SU-DHL-6 (cell line): Measurements from ENCODE around the gene CLEC9A.

Experiments
- H2AFZ ChIP-seq: fragments of 200-600 bp; sonication (generic); 2 replicates; pipeline ENCODE4 v1.6.1; 2014; ENCODE audit warnings: low read depth, mild to moderate bottlenecking, moderate library complexity, mixed read lengths, antibody characterized with exemption, low read length; ENCODE audit not compliant: severe bottlenecking
- H3F3A ChIP-seq: fragments of 200-600 bp; shearing (Covaris generic); 2 replicates; pipeline ENCODE4 v1.6.0; 2016; ENCODE audit warnings: antibody characterized with exemption, mild to moderate bottlenecking; ENCODE audit not compliant: insufficient read depth
- H3K27ac ChIP-seq: fragments of 200-600 bp; sonication (generic); 2 replicates; pipeline ENCODE4 v1.5.1; 2016; ENCODE audit warnings: low read depth, mild to moderate bottlenecking, low read length, moderate library complexity, mixed read lengths
- H3K27me3 ChIP-seq: fragments of 200-600 bp; sonication (generic), shearing (Covaris generic); 2 replicates; pipeline ENCODE4 v1.6.0; 2014; ENCODE audit warnings: mild to moderate bottlenecking, low read length
- H3K36me3 ChIP-seq: fragments of 200-600 bp; sonication (generic); 2 replicates; pipeline ENCODE4 v1.6.1; 2014; ENCODE audit warnings: mild to moderate bottlenecking, low read length, mixed read lengths
- H3K4me2 ChIP-seq: fragments of 300-600, 200-600 bp; shearing (Covaris generic), sonication (generic); 2 replicates; pipeline ENCODE4 v1.6.0; 2014; ENCODE audit warnings: low read length, low read depth, mild to moderate bottlenecking; ENCODE audit not compliant: poor library complexity, severe bottlenecking
- H3K4me3 ChIP-seq: fragments of 200-600 bp; sonication (generic); 2 replicates; pipeline ENCODE4 v1.5.1; 2014; ENCODE audit warnings: antibody characterized with exemption, low read length, mild to moderate bottlenecking, mixed read lengths; ENCODE audit not compliant: insufficient read depth, poor library complexity, severe bottlenecking
- H3K79me2 ChIP-seq: fragments of 200-600 bp; sonication (generic); 2 replicates; pipeline ENCODE4 v1.6.1; 2014; ENCODE audit warnings: mild to moderate bottlenecking, low read length, moderate library complexity; ENCODE audit not compliant: insufficient read depth
- H3K9ac ChIP-seq: fragments of 200-600 bp; sonication (generic); 2 replicates; pipeline ENCODE4 v1.7.0; 2014; ENCODE audit warnings: mild to moderate bottlenecking, low read length
- H3K9me2 ChIP-seq: fragments of 200-600 bp; sonication (generic); replicated peaks from 2 replicates; pipeline ENCODE4 v1.6.1; 2014; ENCODE audit warnings: low read length; ENCODE audit not compliant: insufficient read depth
- H3K9me3 ChIP-seq: fragments of 200-600 bp; sonication (generic); 2 replicates; pipeline ENCODE4 v1.6.1; 2014; ENCODE audit warnings: low read length, mixed read lengths; ENCODE audit not compliant: insufficient read depth
- H4K20me1 ChIP-seq: fragments of 200-600 bp; sonication (generic); 2 replicates; pipeline ENCODE4 v1.6.1; 2014; ENCODE audit warnings: low read depth, mild to moderate bottlenecking, antibody characterized with exemption, low read length, moderate library complexity, mixed read lengths
- EZH2phosphoT487 ChIP-seq: fragments of 200-600 bp; sonication (generic), shearing (Covaris generic); conservative IDR thresholded peaks from 2 replicates; pipeline ENCODE4 v1.6.1; 2018; ENCODE audit warnings: mild to moderate bottlenecking, antibody characterized with exemption, low read length, moderate library complexity, mixed read lengths
- TF ChIP-seq, protein P1 (sequence below): fragments of 200-600 bp; sonication (generic); IDR thresholded peaks from one replicate; pipeline ENCODE4 v1.5.1; 2017; ENCODE audit warnings: antibody characterized with exemption, mild to moderate bottlenecking, low read length, moderate library complexity; ENCODE audit not compliant: insufficient read depth, poor library complexity, severe bottlenecking

CLEC9A gene

DNA sequence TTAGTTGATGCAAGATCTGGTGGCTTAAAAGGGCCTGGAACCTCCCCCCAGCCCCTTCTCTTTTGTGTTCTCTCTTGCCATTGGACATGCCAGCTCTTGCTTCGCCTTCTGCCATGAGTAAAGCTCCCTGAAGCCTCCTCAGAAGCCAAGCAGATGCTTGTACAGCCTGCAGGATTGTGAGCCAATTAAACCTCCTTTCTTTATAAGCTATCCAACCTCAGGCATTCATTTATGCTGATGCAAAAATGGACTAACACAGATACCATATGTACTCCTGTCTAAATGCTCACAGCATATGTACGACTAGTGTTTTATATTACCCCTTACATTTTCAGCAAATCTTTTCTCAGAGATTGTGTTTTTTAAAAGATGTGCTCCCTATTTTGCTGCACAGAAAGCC is 41.6 kb downstream of the CLEC9A start:
- H3K9ac ChIP-seq = no peak overlapping the region
- no peaks in the 10 kb centered on the region for H3K79me2 ChIP-seq
- TF ChIP-seq, protein P1, sequence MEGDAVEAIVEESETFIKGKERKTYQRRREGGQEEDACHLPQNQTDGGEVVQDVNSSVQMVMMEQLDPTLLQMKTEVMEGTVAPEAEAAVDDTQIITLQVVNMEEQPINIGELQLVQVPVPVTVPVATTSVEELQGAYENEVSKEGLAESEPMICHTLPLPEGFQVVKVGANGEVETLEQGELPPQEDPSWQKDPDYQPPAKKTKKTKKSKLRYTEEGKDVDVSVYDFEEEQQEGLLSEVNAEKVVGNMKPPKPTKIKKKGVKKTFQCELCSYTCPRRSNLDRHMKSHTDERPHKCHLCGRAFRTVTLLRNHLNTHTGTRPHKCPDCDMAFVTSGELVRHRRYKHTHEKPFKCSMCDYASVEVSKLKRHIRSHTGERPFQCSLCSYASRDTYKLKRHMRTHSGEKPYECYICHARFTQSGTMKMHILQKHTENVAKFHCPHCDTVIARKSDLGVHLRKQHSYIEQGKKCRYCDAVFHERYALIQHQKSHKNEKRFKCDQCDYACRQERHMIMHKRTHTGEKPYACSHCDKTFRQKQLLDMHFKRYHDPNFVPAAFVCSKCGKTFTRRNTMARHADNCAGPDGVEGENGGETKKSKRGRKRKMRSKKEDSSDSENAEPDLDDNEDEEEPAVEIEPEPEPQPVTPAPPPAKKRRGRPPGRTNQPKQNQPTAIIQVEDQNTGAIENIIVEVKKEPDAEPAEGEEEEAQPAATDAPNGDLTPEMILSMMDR = no peak
- TF ChIP-seq EZH2phosphoT487 = no peak

DNA sequence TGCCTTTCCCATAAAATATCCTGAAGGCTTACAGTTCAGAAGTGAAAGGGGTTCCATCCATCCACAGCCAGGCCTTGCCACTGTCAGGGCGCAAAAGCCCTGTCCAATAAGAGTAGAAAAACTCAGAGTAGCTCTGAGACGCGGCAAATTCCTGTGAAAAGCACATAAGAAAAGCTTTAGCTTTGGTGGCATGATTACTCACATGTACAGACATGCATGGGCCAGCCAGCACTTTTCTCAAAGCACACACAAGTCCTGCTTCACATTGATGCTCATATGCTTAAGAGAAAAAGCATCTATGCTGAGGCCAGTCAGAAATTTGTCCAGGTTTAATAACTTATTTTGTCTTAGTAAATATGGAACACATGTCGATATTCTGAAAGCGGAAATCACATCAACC is 42.8 kb downstream of the CLEC9A start:
- Histone ChIP-seq H3F3A (no peaks in the 10 kb centered on the region), H3K79me2 (no peaks in the 10 kb centered on the region), H3K4me2 (no peak overlapping the region), H4K20me1 (no peaks in the 10 kb centered on the region), H3K4me3 (no peak overlapping the region), H3K9me3 (no peaks in the 10 kb centered on the region), H2AFZ (no peak overlapping the region), H3K27ac (no peak overlapping the region), H3K27me3 (no peaks in the 10 kb centered on the region), H3K36me3 (no peaks in the 10 kb centered on the region), H3K9ac (no peak overlapping the region), H3K9me2 (no peaks in the 10 kb centered on the region)
- TF ChIP-seq EZH2phosphoT487 = no peak
- TF ChIP-seq, protein P1 = no peak

More for the DNA sequence above, 41.6 kb downstream of the CLEC9A start:
- H3F3A ChIP-seq = no peaks in the 10 kb centered on the region
- no peak overlapping the region for H3K27ac ChIP-seq
- no peaks in the 10 kb centered on the region for H3K9me3 ChIP-seq
- H3K36me3 ChIP-seq = no peaks in the 10 kb centered on the region
- H3K4me2 ChIP-seq = no peak overlapping the region
- H4K20me1 ChIP-seq = no peaks in the 10 kb centered on the region
- no peaks in the 10 kb centered on the region for H3K9me2 ChIP-seq
- no peak overlapping the region for H3K4me3 ChIP-seq
- no peaks in the 10 kb centered on the region for H3K27me3 ChIP-seq
- H2AFZ ChIP-seq = no peak overlapping the region

DNA sequence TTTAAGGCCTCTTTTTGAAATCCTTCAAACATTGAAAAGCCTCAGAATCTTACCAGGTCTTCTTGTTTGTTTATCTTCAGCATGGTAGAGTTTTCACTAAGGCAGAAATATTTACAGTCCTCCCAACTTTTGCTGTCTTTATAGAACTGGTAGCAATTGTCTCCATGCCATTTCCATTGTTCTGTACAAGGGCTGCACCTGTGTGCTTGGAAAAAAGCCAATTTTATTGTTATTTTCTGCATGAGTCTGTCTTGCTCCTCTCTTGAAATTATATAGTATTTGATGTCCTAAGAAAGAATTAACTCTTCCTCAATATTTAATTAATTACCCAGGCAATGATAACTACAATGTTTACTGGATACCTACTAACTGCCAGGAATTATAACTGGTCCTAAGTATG is 45.0 kb downstream of the CLEC9A start:
- Histone ChIP-seq H3F3A (no peaks in the 10 kb centered on the region), H4K20me1 (no peaks in the 10 kb centered on the region), H3K4me2 (no peak overlapping the region), H3K9me2 (no peaks in the 10 kb centered on the region), H3K36me3 (no peaks in the 10 kb centered on the region), H2AFZ (no peak overlapping the region), H3K9me3 (no peaks in the 10 kb centered on the region), H3K79me2 (no peaks in the 10 kb centered on the region), H3K4me3 (no peak overlapping the region), H3K27me3 (no peaks in the 10 kb centered on the region), H3K27ac (no peak overlapping the region), H3K9ac (no peak overlapping the region)
- TF ChIP-seq, protein P1 = no peak
- no peak for TF ChIP-seq EZH2phosphoT487
